Measurements from ENCODE around the gene GADD45G. TPM values are rescaled to one million over a fixed set of nuclear protein-coding genes. Genes with fewer than 3 reads are reported as not detected.

The GADD45G gene
- total and polyA plus RNA-seq, 2 of the 8 experiments (the other 6 are each of a cell fraction or from before 2014, with no cell fraction given), result 7.0 to 11.4 TPM

GRCh38 chr9:89613912-89614892 lies 9.4 kb downstream of the GADD45G start:
- no peak overlapping the region for H3K9ac ChIP-seq (replicated peaks in 1 of 4; ENCODE audit: extremely low read depth in 1 of 4, low read depth in 3 of 4, low read length in 3 of 4)
- H2BK120ac ChIP-seq (replicated peaks; ENCODE audit: low read depth, low read length), result no peak overlapping the region
- no peaks in the 10 kb centered on the region; the same call in 1 of the 2 replicates for H3K23me2 ChIP-seq (ENCODE audit: low read depth, low read length)
- no peaks in the 10 kb centered on the region for H4K20me1 ChIP-seq (replicated peaks in 1 of 2; ENCODE audit: control insufficient read depth in 1 of 2, insufficient read depth in 2 of 2, low read length in 2 of 2)
- no peaks in the 10 kb centered on the region for H3K79me2 ChIP-seq (ENCODE audit: control insufficient read depth in 1 of 2, insufficient read depth in 2 of 2, low read length in 2 of 2)
- FAIRE-seq (no peak), DNase-seq (ENCODE audit: low read depth in 1 of 2, low spot score in 2 of 2) (no peak)
- H4K5ac ChIP-seq (ENCODE audit: insufficient read length, low read depth, low read length), result no peak overlapping the region
- peaks cover 0 to 14% (median 7%) of the 10 kb centered on the region in 4 experiments; a peak in 5 of 7 replicates for H3K4me1 ChIP-seq (replicated peaks in 1 of 4; ENCODE audit: control insufficient read depth in 3 of 4, insufficient read depth in 4 of 4, low read length in 3 of 4)
- H3K4me3 ChIP-seq (ENCODE audit: extremely low read depth in 1 of 4, insufficient read depth in 2 of 4, low read depth in 3 of 4, low read length in 4 of 4), result no peak overlapping the region
- 0 out of 2 replicates have a peak overlapping the region, but pooled peaks have one; percentile 34 for H2AK5ac ChIP-seq (ENCODE audit: low read depth, low read length)
- H2AFZ ChIP-seq (ENCODE audit: low read length), result no peak overlapping the region
- no peak overlapping the region for H3K4me2 ChIP-seq (ENCODE audit: insufficient read depth in 1 of 2, low read depth in 2 of 2, low read length in 2 of 2)
- ChIA-PET CTCF (ENCODE audit: partially characterized antibody) (interaction anchor here (1.1 to 8.6 kb wide), 10 partner anchors 9 to 458 kb away, joined by 3 to 65 read pairs (median 3); partner anchors contain the start of gene GADD45G), POLR2A (ENCODE audit: partially characterized antibody) (interaction anchor here (5.7 to 11.9 kb wide), 2 partner anchors 7 to 9 kb away, joined by 33 to 107 read pairs; partner anchors contain the start of gene GADD45G)
- H3K27me3 ChIP-seq (replicated peaks in 1 of 4; ENCODE audit: control insufficient read depth in 3 of 4, extremely low read depth in 1 of 4, insufficient read depth in 3 of 4, low read length in 3 of 4), result peaks cover 0 to 3% (median under 1%) of the 10 kb centered on the region in 4 experiments; a peak in 2 of 7 replicates
- no peak overlapping the region for H3K23ac ChIP-seq (ENCODE audit: insufficient read length)
- no peak overlapping the region for H2BK15ac ChIP-seq (ENCODE audit: low read length)
- no peak overlapping the region for H4K91ac ChIP-seq (replicated peaks; ENCODE audit: insufficient read length, low read length)
- no peak overlapping the region for H3K14ac ChIP-seq (ENCODE audit: insufficient read length)
- no peak overlapping the region for H3K56ac ChIP-seq (replicated peaks; ENCODE audit: insufficient read length, low read depth, low read length)
- no peak overlapping the region for H2BK20ac ChIP-seq (ENCODE audit: low read length)
- no peak overlapping the region for H4K8ac ChIP-seq (ENCODE audit: extremely low read depth, insufficient read depth, low read length)
- H3K18ac ChIP-seq (ENCODE audit: extremely low read depth, low read length), result no peak overlapping the region
- 86% methylated on average over 10 of the region's 10 CpGs; no CpG with 5 or more reads in 1 of the 2 experiments for WGBS, 2 experiments (ENCODE audit: extremely low coverage in 1 of 2, insufficient coverage in 1 of 2, insufficient read length in 1 of 2, insufficient replicate concordance in 2 of 2, low coverage in 1 of 2, low lambda C conversion rate in 2 of 2, missing lambda C conversion rate in 1 of 2)
- 0 out of 2 replicates have a peak, but pooled peaks have one; percentile 38 for TF ChIP-seq TEAD4 (IDR thresholded peaks at IDR 0.05; ENCODE audit: low read depth, low read length)
- TF ChIP-seq, protein P1, sequence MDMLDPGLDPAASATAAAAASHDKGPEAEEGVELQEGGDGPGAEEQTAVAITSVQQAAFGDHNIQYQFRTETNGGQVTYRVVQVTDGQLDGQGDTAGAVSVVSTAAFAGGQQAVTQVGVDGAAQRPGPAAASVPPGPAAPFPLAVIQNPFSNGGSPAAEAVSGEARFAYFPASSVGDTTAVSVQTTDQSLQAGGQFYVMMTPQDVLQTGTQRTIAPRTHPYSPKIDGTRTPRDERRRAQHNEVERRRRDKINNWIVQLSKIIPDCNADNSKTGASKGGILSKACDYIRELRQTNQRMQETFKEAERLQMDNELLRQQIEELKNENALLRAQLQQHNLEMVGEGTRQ (IDR thresholded peaks at IDR 0.05; ENCODE audit: low read length), result no peak
- 0 out of 2 replicates have a peak overlapping the region, but pooled peaks have one; percentile 18 for H2BK12ac ChIP-seq (ENCODE audit: low read depth, low read length)
- H2BK5ac ChIP-seq (ENCODE audit: low read depth, low read length), result no peak overlapping the region
- H3K4ac ChIP-seq (replicated peaks; ENCODE audit: insufficient read length, low read depth, low read length), result no peak overlapping the region
- no peaks in the 10 kb centered on the region for H3K36me3 ChIP-seq (ENCODE audit: control insufficient read depth in 2 of 4, insufficient read depth in 4 of 4, low read length in 3 of 4)
- no peaks in the 10 kb centered on the region for H3K79me1 ChIP-seq (ENCODE audit: low read depth, low read length)
- no peak overlapping the region for H3K27ac ChIP-seq (ENCODE audit: low read depth, low read length)
- peaks cover 3 to 4% of the 10 kb centered on the region in 2 experiments; a peak in 2 of 4 replicates for H3K9me3 ChIP-seq (ENCODE audit: insufficient read depth in 2 of 2, low read depth in 1 of 2, low read length in 1 of 2)
